Ovary (tissue), 9 donors: Measurements from ENCODE around the gene CCDC28A. TPM values are rescaled to one million over a fixed set of nuclear protein-coding genes. Genes with fewer than 3 reads are reported as not detected.

Experiments used
- DNase-seq, 5 donors: peaks; one replicate each; pipeline ENCODE4 v3.0.0-alpha.2; 2019 to 2020
- H3K27ac ChIP-seq, 2 donors: fragments of 200-600 bp; one replicate each; pipeline versions ENCODE4 v1.5.1 to v1.8.0; 2019 to 2022
- H3K27me3 ChIP-seq: fragments of 200-600 bp; one replicate; pipeline ENCODE4 v1.8.0; 2022
- H3K36me3 ChIP-seq: fragments of 200-600 bp; sonication (generic); one replicate; pipeline ENCODE4 v1.5.1; 2019
- H3K4me1 ChIP-seq: one replicate; pipeline ENCODE4 v1.8.1; 2013; ENCODE audit warnings: mild to moderate bottlenecking, moderate library complexity; ENCODE audit not compliant: insufficient read depth
- H3K4me3 ChIP-seq: fragments of 200-600 bp; sonication (generic); one replicate; pipeline ENCODE4 v1.5.1; 2017
- H3K9me3 ChIP-seq, 2 donors: fragments of 200-600 bp in 1 of 2; sonication (generic) in 1 of 2; one replicate each; pipeline versions ENCODE4 v1.5.1 to v1.8.1; 2013 to 2019; ENCODE audit warnings: mild to moderate bottlenecking in 1 of 2, moderate library complexity in 1 of 2
- CTCF ChIP-seq, 3 donors: fragments of 450-650 bp in 2 of 3; fragments of 200-600 bp in 1 of 3; IDR thresholded peaks; one replicate each; pipeline versions ENCODE4 v1.5.1 to v1.8.0; 2016 to 2022; ENCODE audit warnings: antibody characterized with exemption in 3 of 3, mild to moderate bottlenecking in 1 of 3
- EP300 ChIP-seq: sonication (generic); formaldehyde crosslinking; IDR thresholded peaks from one replicate; pipeline ENCODE4 v1.6.1; 2017; ENCODE audit warnings: antibody characterized with exemption
- POLR2A ChIP-seq: fragments of 450-650 bp; IDR thresholded peaks from one replicate; pipeline ENCODE4 v1.6.1; 2017; ENCODE audit warnings: antibody characterized with exemption, mild to moderate bottlenecking, moderate library complexity
- WGBS, 3 donors: extraction: QIAGEN DNeasy Blood & Tissue Kit in 1 of 3; methylation state at CpG; one replicate each; pipeline versions ENCODE4 v1.1.5 to v1.1.7; 2013 to 2017; 5-methylcytosine and 5-hydroxymethylcytosine counted together
- intact Hi-C, 4 donors: fragments of 100-400 bp; cut with DNase I; formaldehyde crosslinking; loops; one replicate each; pipeline versions ENCODE4 v1.11.0 to v1.15.1; 2022 to 2023
- polyA plus RNA-seq, 2 donors: library from polyadenylated mRNA; stranded (reverse); fragments of 200-250 nt in 1 of 2; fragments of 350-450 nt in 1 of 2; fragmentation: Illumina TruSeq in 1 of 2; extraction: RNeasy Lipid Tissue Mini Kit (QIAGEN cat#74804) in 1 of 2; gene quantifications; one replicate each; pipeline ENCODE4 v1.2.3, GENCODE V29; 2013 to 2014
- total RNA-seq, 7 donors: library from RNA; depleted of rRNA in 2 of 7; stranded (reverse); fragments of >200 nt in 2 of 7; fragmentation: NEBNext Ultra II Directional in 3 of 7; extraction: Animal tissue kit (Norgen Biotek cat#: 25700) in 3 of 7; gene quantifications; one replicate each; pipeline versions ENCODE4 v1.1.0 to v1.2.4, GENCODE V29; 2016 to 2023
- donor health status: DM: no; HTN: no; CAD: no; lungs with moderate emphysema.
- donor health status: DM: no; HTN: no; CAD: no.
- donor health status: Bipolar disorder and iron deficiency.
- donor health status: DM: yes; HTN: yes; CAD: no.
- donor health status: DM: no; HTN: no; CAD: no.
- donor health status: DM: yes; HTN: yes; CAD: no.

Gene CCDC28A
- total and polyA plus RNA-seq, 9 donors: 6.4 to 26.8 (median 14.0) TPM

- Histone ChIP-seq H3K4me3 (no peak overlapping the region), H3K4me1 (no peaks in the 10 kb centered on the region), H3K27me3 (no peaks in the 10 kb centered on the region), H3K36me3 (no peaks in the 10 kb centered on the region), H3K27ac (no peak overlapping the region), H3K9me3 (no peaks in the 10 kb centered on the region)
- DNase-seq: peak; percentile 46 to 76 (median 67)
- whole genome bisulfite sequencing, 3 donors: 16 to 19% (median 16%) methylated on average over 4 of the region's 4 CpGs
- TF ChIP-seq POLR2A: no peak
- no peak for TF ChIP-seq CTCF (IDR thresholded peaks at IDR 0.05)
- TF ChIP-seq EP300: no peak
- intact Hi-C loops: no loop called here
Observed at GRCh38 chr6:138833816-138834539, 60.4 kb downstream of the CCDC28A start.

GRCh38 chr6:138837246-138837645 lies 63.7 kb downstream of the CCDC28A start:
- no peaks in the 10 kb centered on the region for H3K4me1 ChIP-seq
- TF ChIP-seq POLR2A (no peak), EP300 (no peak), CTCF (IDR thresholded peaks at IDR 0.05) (no peak)
- WGBS, 3 donors: 88 to 95% (median 94%) methylated on average over 6 of the region's 6 CpGs
- no peak overlapping the region for H3K4me3 ChIP-seq
- no peak for DNase-seq
- intact Hi-C loops: no loop called here
- H3K9me3 ChIP-seq: no peaks in the 10 kb centered on the region
- H3K36me3 ChIP-seq: no peaks in the 10 kb centered on the region
- H3K27ac ChIP-seq: no peak overlapping the region
- no peaks in the 10 kb centered on the region for H3K27me3 ChIP-seq

Other genes starting within 250 kb of the CCDC28A start
- gene ECT2L, start 22.3 kb downstream of the CCDC28A start, total RNA-seq: 1 to 10 TPM in 2 of 7 donors, under 1 TPM in 5; 0.05 to 6.8 (median 0.27) TPM
- under 1 TPM; 0.05 to 0.17 TPM for gene ECT2L, start 22.3 kb downstream of the CCDC28A start, polyA plus RNA-seq
- 10 to 100 TPM; 36.0 to 65.6 (median 44.5) TPM for gene REPS1, start 214.5 kb downstream of the CCDC28A start, total RNA-seq
- 10 to 100 TPM; 20.4 to 41.0 TPM for gene REPS1, start 214.5 kb downstream of the CCDC28A start, polyA plus RNA-seq